HepG2 (cell line): ENCODE measurements around the gene FAM32A. TPM values are rescaled to one million over a fixed set of nuclear protein-coding genes. Genes with fewer than 3 reads are reported as not detected.

Source experiments
- ATF1 ChIP-seq: IDR thresholded peaks from 2 replicates; pipeline ENCODE4 v1.6.1; 2016; ENCODE audit warnings: mild to moderate bottlenecking, control low read depth
- HIVEP1 ChIP-seq: sonication (generic); formaldehyde crosslinking; IDR thresholded peaks from 2 replicates; pipeline ENCODE4 v1.4.0; 2020; ENCODE audit warnings: mild to moderate bottlenecking, missing genetic modification reagents
- MTF2 ChIP-seq: sonication (generic); formaldehyde crosslinking; IDR thresholded peaks from 2 replicates; pipeline ENCODE4 v1.5.0; 2020; ENCODE audit warnings: missing genetic modification reagents, borderline replicate concordance
- SOX13 ChIP-seq, 3 experiments: fragments of 450-650 bp in 1 of 3; sonication (generic) in 1 of 3; formaldehyde crosslinking in 1 of 3; IDR thresholded peaks in 2 of 3; conservative IDR thresholded peaks in 1 of 3; 2 replicates each; pipeline versions ENCODE4 v1.5.0 to v1.6.1; 2016 to 2020; ENCODE audit warnings: antibody characterized with exemption in 1 of 3, mild to moderate bottlenecking in 1 of 3, missing compliant biosample characterization in 1 of 3, missing genetic modification reagents in 1 of 3, moderate library complexity in 1 of 3
- SOX5 ChIP-seq: IDR thresholded peaks from 2 replicates; pipeline ENCODE4 v1.6.1; 2016; ENCODE audit warnings: borderline replicate concordance
- ZIK1 ChIP-seq: sonication (generic); formaldehyde crosslinking; IDR thresholded peaks from 2 replicates; pipeline ENCODE4 v1.5.0; 2020; ENCODE audit warnings: mild to moderate bottlenecking, low read depth, missing genetic modification reagents, borderline replicate concordance
- ZKSCAN5 ChIP-seq: sonication (generic); formaldehyde crosslinking; IDR thresholded peaks from 2 replicates; pipeline ENCODE4 v1.5.1; 2020; ENCODE audit warnings: mild to moderate bottlenecking, missing genetic modification reagents
- ZNF260 ChIP-seq: sonication (generic); formaldehyde crosslinking; IDR thresholded peaks from 2 replicates; pipeline ENCODE4 v1.4.0; 2020; ENCODE audit warnings: missing genetic modification reagents, low read depth, mild to moderate bottlenecking, borderline replicate concordance
- ZNF589 ChIP-seq: sonication (generic); formaldehyde crosslinking; conservative IDR thresholded peaks from 2 replicates; pipeline ENCODE4 v1.8.0; 2022; ENCODE audit warnings: mild to moderate bottlenecking, moderate library complexity, missing genetic modification reagents
- polyA plus RNA-seq, 8 experiments: library from polyadenylated mRNA; depleted of rRNA in 3 of 8; stranded (reverse) in 7 of 8; unstranded in 1 of 8; fragments of >200 nt; fragmentation: Illumina TruSeq in 4 of 8; extraction: Trizol in 4 of 8; gene quantifications; 2 replicates each; pipeline versions ENCODE4 v1.2.1 to v1.2.3, GENCODE V29; 2011 to 2016; ENCODE audit warnings: low read depth in 4 of 8, missing spikeins in 1 of 8, mixed read lengths in 1 of 8; ENCODE audit not compliant: insufficient read depth in 1 of 8
- total RNA-seq, 5 experiments: library from RNA; depleted of rRNA; stranded (reverse); fragments of >200 nt; fragmentation: Illumina TruSeq; extraction: Trizol; gene quantifications; 2 replicates each; pipeline ENCODE4 v1.2.3, GENCODE V29; 2016; ENCODE audit warnings: low read depth in 1 of 5
- TF ChIP-seq, protein P1 (sequence below): sonication (generic); formaldehyde crosslinking; IDR thresholded peaks from 2 replicates; pipeline ENCODE4 v1.9.0; 2021; ENCODE audit warnings: mild to moderate bottlenecking, missing genetic modification reagents
- TF ChIP-seq, protein P2 (sequence below): sonication (generic); formaldehyde crosslinking; IDR thresholded peaks from 2 replicates; pipeline ENCODE4 v1.4.0; 2020; ENCODE audit warnings: missing genetic modification reagents
- TF ChIP-seq, protein P3 (sequence below): fragments of 450-650 bp; IDR thresholded peaks from 2 replicates; pipeline ENCODE4 v1.6.1; 2017
- TF ChIP-seq, protein P4 (sequence below): sonication (generic); formaldehyde crosslinking; IDR thresholded peaks from 2 replicates; pipeline ENCODE4 v1.9.0; 2022; ENCODE audit warnings: missing genetic modification reagents, mild to moderate bottlenecking, borderline replicate concordance

FAM32A gene
- total and polyA plus RNA-seq, 2 of the 13 experiments (the other 11 are each of a cell fraction or from before 2014, with no cell fraction given): 85.8 to 86.2 TPM

DNA sequence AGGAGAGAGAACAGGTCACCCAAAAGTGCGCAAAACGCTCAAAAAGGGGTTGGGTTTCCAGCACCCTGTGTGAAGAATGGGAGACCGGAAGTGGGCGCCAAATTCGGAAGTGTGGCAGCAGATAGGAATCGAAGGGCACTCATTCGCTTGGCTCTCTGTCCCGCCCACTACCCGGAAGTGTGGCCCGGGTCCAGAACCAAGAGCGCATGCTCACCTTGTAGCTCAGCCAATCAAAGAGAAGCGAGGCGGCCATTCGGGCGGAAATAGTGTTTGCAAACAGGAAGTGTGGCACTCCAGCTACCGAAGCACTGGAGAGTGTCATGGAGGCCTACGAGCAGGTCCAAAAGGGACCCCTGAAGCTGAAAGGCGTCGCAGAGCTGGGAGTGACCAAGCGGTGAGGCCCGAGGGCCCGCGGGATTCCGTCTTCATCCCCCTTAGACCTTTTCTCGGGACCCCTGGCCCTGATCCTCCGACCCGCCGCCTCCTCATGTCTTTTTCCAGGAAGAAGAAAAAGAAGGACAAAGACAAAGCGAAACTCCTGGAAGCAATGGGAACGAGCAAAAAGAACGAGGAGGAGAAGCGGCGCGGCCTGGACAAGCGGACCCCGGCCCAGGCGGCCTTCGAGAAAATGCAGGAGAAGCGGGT lies at the start of gene FAM32A (continued):
- TF ChIP-seq, protein P1, sequence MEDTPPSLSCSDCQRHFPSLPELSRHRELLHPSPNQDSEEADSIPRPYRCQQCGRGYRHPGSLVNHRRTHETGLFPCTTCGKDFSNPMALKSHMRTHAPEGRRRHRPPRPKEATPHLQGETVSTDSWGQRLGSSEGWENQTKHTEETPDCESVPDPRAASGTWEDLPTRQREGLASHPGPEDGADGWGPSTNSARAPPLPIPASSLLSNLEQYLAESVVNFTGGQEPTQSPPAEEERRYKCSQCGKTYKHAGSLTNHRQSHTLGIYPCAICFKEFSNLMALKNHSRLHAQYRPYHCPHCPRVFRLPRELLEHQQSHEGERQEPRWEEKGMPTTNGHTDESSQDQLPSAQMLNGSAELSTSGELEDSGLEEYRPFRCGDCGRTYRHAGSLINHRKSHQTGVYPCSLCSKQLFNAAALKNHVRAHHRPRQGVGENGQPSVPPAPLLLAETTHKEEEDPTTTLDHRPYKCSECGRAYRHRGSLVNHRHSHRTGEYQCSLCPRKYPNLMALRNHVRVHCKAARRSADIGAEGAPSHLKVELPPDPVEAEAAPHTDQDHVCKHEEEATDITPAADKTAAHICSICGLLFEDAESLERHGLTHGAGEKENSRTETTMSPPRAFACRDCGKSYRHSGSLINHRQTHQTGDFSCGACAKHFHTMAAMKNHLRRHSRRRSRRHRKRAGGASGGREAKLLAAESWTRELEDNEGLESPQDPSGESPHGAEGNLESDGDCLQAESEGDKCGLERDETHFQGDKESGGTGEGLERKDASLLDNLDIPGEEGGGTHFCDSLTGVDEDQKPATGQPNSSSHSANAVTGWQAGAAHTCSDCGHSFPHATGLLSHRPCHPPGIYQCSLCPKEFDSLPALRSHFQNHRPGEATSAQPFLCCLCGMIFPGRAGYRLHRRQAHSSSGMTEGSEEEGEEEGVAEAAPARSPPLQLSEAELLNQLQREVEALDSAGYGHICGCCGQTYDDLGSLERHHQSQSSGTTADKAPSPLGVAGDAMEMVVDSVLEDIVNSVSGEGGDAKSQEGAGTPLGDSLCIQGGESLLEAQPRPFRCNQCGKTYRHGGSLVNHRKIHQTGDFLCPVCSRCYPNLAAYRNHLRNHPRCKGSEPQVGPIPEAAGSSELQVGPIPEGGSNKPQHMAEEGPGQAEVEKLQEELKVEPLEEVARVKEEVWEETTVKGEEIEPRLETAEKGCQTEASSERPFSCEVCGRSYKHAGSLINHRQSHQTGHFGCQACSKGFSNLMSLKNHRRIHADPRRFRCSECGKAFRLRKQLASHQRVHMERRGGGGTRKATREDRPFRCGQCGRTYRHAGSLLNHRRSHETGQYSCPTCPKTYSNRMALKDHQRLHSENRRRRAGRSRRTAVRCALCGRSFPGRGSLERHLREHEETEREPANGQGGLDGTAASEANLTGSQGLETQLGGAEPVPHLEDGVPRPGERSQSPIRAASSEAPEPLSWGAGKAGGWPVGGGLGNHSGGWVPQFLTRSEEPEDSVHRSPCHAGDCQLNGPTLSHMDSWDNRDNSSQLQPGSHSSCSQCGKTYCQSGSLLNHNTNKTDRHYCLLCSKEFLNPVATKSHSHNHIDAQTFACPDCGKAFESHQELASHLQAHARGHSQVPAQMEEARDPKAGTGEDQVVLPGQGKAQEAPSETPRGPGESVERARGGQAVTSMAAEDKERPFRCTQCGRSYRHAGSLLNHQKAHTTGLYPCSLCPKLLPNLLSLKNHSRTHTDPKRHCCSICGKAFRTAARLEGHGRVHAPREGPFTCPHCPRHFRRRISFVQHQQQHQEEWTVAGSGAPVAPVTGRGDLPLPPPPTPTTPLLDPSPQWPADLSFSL (CRISPR knock-in tag): no peak
- no peak for TF ChIP-seq ZNF260
- no peak for TF ChIP-seq ZNF589 (CRISPR knock-in tag)
- TF ChIP-seq ZIK1 (CRISPR knock-in tag): no peak
- TF ChIP-seq, protein P2, sequence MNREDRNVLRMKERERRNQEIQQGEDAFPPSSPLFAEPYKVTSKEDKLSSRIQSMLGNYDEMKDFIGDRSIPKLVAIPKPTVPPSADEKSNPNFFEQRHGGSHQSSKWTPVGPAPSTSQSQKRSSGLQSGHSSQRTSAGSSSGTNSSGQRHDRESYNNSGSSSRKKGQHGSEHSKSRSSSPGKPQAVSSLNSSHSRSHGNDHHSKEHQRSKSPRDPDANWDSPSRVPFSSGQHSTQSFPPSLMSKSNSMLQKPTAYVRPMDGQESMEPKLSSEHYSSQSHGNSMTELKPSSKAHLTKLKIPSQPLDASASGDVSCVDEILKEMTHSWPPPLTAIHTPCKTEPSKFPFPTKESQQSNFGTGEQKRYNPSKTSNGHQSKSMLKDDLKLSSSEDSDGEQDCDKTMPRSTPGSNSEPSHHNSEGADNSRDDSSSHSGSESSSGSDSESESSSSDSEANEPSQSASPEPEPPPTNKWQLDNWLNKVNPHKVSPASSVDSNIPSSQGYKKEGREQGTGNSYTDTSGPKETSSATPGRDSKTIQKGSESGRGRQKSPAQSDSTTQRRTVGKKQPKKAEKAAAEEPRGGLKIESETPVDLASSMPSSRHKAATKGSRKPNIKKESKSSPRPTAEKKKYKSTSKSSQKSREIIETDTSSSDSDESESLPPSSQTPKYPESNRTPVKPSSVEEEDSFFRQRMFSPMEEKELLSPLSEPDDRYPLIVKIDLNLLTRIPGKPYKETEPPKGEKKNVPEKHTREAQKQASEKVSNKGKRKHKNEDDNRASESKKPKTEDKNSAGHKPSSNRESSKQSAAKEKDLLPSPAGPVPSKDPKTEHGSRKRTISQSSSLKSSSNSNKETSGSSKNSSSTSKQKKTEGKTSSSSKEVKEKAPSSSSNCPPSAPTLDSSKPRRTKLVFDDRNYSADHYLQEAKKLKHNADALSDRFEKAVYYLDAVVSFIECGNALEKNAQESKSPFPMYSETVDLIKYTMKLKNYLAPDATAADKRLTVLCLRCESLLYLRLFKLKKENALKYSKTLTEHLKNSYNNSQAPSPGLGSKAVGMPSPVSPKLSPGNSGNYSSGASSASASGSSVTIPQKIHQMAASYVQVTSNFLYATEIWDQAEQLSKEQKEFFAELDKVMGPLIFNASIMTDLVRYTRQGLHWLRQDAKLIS (CRISPR knock-in tag): no peak
- TF ChIP-seq, protein P3, sequence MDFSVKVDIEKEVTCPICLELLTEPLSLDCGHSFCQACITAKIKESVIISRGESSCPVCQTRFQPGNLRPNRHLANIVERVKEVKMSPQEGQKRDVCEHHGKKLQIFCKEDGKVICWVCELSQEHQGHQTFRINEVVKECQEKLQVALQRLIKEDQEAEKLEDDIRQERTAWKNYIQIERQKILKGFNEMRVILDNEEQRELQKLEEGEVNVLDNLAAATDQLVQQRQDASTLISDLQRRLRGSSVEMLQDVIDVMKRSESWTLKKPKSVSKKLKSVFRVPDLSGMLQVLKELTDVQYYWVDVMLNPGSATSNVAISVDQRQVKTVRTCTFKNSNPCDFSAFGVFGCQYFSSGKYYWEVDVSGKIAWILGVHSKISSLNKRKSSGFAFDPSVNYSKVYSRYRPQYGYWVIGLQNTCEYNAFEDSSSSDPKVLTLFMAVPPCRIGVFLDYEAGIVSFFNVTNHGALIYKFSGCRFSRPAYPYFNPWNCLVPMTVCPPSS: no peak
- TF ChIP-seq MTF2 (CRISPR knock-in tag): no peak
- no peak for TF ChIP-seq ZKSCAN5 (CRISPR knock-in tag)
- no peak for TF ChIP-seq SOX13 (IDR thresholded peaks at IDR 0.05)
- no peak for TF ChIP-seq SOX13 (CRISPR knock-in tag; conservative IDR thresholded peaks at IDR 0.05 in 1 of 2, IDR thresholded peaks at IDR 0.05 in 1 of 2)
- TF ChIP-seq HIVEP1: 0 out of 2 replicates have a peak, but pooled peaks have one; percentile 14
- no peak for TF ChIP-seq SOX5 (CRISPR knock-in tag)
- peak; percentile 39; the same call in 1 of the 2 replicates for TF ChIP-seq ATF1 (CRISPR knock-in tag)
- TF ChIP-seq, protein P4, sequence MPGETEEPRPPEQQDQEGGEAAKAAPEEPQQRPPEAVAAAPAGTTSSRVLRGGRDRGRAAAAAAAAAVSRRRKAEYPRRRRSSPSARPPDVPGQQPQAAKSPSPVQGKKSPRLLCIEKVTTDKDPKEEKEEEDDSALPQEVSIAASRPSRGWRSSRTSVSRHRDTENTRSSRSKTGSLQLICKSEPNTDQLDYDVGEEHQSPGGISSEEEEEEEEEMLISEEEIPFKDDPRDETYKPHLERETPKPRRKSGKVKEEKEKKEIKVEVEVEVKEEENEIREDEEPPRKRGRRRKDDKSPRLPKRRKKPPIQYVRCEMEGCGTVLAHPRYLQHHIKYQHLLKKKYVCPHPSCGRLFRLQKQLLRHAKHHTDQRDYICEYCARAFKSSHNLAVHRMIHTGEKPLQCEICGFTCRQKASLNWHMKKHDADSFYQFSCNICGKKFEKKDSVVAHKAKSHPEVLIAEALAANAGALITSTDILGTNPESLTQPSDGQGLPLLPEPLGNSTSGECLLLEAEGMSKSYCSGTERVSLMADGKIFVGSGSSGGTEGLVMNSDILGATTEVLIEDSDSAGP: peak; percentile 46; the same call in 1 of the 2 replicates
